ENCODE results near the gene PEX26. TPM values are rescaled to one million over a fixed set of nuclear protein-coding genes. Genes with fewer than 3 reads are reported as not detected.

PEX26 gene
- total RNA-seq, 4 donors from 2014 or later: 28.2 to 36.1 (median 31.2) TPM

GRCh38 chr22:18116634-18117033 is 38.8 kb downstream of the PEX26 start:
- H3K27me3 ChIP-seq: no peaks in the 10 kb centered on the region
- TF ChIP-seq POLR2A (IDR thresholded peaks at IDR 0.05) (no peak), CTCF (IDR thresholded peaks at IDR 0.05) (no peak)
- H3K4me1 ChIP-seq: no peaks in the 10 kb centered on the region
- no peaks in the 10 kb centered on the region for H3K36me3 ChIP-seq
- intact Hi-C loops (cut with DNase I; ENCODE audit: low total_unique reads): no loop called here
- no peak overlapping the region for H3K27ac ChIP-seq
- H3K9me3 ChIP-seq: no peaks in the 10 kb centered on the region
- no peak overlapping the region for H3K4me3 ChIP-seq
- DNase-seq: no peak

- intact Hi-C loops (cut with DNase I; ENCODE audit: low total_unique reads): no loop called here
- Histone ChIP-seq H3K4me1 (no peaks in the 10 kb centered on the region), H3K4me3 (no peak overlapping the region), H3K9me3 (no peaks in the 10 kb centered on the region), H3K27me3 (no peaks in the 10 kb centered on the region), H3K36me3 (no peaks in the 10 kb centered on the region), H3K27ac (no peak overlapping the region)
- no peak for TF ChIP-seq CTCF (IDR thresholded peaks at IDR 0.05)
- TF ChIP-seq POLR2A (IDR thresholded peaks at IDR 0.05): no peak
- DNase-seq: no peak
Measured at GRCh38 chr22:18118345-18118915, 40.6 kb downstream of the PEX26 start.

- H3K27me3 ChIP-seq: no peaks in the 10 kb centered on the region
- no peaks in the 10 kb centered on the region for H3K9me3 ChIP-seq
- H3K4me1 ChIP-seq: no peaks in the 10 kb centered on the region
- no peak overlapping the region for H3K4me3 ChIP-seq
- no peaks in the 10 kb centered on the region for H3K36me3 ChIP-seq
- intact Hi-C loops (cut with DNase I; ENCODE audit: low total_unique reads): no loop called here
- DNase-seq: no peak
- no peak overlapping the region for H3K27ac ChIP-seq
- TF ChIP-seq CTCF (IDR thresholded peaks at IDR 0.05): no peak
- TF ChIP-seq POLR2A (IDR thresholded peaks at IDR 0.05): no peak
Measured at GRCh38 chr22:18119409-18120110, 41.8 kb downstream of the PEX26 start.

- H3K27me3 ChIP-seq: no peaks in the 10 kb centered on the region
- H3K27ac ChIP-seq: no peak overlapping the region
- H3K4me3 ChIP-seq: no peak overlapping the region
- H3K9me3 ChIP-seq: no peaks in the 10 kb centered on the region
- H3K4me1 ChIP-seq: no peaks in the 10 kb centered on the region
- TF ChIP-seq POLR2A (IDR thresholded peaks at IDR 0.05) (no peak), CTCF (IDR thresholded peaks at IDR 0.05) (no peak)
- H3K36me3 ChIP-seq: no peaks in the 10 kb centered on the region
- DNase-seq: no peak
- intact Hi-C loops (cut with DNase I; ENCODE audit: low total_unique reads): no loop called here
Measured at GRCh38 chr22:18120857-18121256, 43.1 kb downstream of the PEX26 start.

GRCh38 chr22:18121506-18121905 is 43.7 kb downstream of the PEX26 start:
- Histone ChIP-seq H3K27me3 (no peaks in the 10 kb centered on the region), H3K9me3 (no peaks in the 10 kb centered on the region), H3K36me3 (no peaks in the 10 kb centered on the region), H3K4me1 (no peaks in the 10 kb centered on the region), H3K27ac (no peak overlapping the region), H3K4me3 (no peak overlapping the region)
- TF ChIP-seq CTCF (IDR thresholded peaks at IDR 0.05) (no peak), POLR2A (IDR thresholded peaks at IDR 0.05) (no peak)
- no peak for DNase-seq
- intact Hi-C loops (cut with DNase I; ENCODE audit: low total_unique reads): no loop called here
